GM18511 (cell line): ENCODE results near the gene TXNDC12.
"Not testable (repeated sequence)": the region's sequence is repeated elsewhere in the genome, so short reads cannot be mapped to it uniquely, and the experiment has no call there.

Experiments used
- ATAC-seq: cut with Tn5 transposase; IDR thresholded peaks from one replicate; pipeline ENCODE4 v1.9.1; 2021; ENCODE audit warnings: mild to moderate bottlenecking, moderate library complexity; ENCODE audit not compliant: unreplicated experiment

TXNDC12 gene

DNA sequence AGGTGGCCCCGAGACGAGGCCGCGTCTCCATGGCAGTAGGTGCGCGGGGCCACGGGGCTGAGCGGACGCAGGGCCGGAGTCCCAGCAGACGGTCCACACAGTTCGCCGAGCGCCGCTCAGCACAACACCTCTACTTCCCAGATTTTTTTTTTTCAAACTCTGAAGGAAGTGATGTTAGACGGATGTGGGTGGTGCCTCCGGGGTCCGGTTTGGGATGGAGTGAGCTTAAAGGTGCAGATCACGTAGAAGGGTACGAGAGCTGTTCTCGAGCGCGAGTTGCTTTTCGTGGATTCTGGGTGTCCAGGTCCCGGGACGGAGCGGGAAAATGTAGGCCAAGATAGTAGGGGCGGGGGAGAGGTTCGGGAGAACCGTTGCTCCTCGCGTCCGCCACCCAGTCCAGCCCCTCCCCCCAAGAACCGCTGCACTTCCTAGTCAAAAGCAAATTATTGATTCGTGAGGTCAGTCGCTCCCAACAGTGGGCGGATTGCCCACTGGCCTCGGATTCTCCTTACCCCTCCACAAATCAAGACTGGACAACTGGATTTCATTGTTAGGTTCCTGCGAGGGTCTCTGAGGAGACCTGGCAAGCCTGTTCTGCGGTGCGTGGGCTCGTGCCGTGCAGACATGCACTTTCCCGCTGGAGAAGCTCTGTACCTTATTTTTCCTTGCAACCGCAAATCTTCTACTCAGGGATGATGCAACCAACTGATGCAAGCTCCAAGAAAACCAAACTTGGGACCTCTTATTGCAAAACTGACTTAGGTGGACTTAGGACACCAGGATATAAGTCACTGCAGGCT lies at the start of gene TXNDC12:
Gene TXNDC12 (minus strand): TSS at position 126 of the 800 bp plus-strand sequence. CDS start 95 bp downstream, at position 31.
- ATAC-seq: peak; percentile 56

DNA sequence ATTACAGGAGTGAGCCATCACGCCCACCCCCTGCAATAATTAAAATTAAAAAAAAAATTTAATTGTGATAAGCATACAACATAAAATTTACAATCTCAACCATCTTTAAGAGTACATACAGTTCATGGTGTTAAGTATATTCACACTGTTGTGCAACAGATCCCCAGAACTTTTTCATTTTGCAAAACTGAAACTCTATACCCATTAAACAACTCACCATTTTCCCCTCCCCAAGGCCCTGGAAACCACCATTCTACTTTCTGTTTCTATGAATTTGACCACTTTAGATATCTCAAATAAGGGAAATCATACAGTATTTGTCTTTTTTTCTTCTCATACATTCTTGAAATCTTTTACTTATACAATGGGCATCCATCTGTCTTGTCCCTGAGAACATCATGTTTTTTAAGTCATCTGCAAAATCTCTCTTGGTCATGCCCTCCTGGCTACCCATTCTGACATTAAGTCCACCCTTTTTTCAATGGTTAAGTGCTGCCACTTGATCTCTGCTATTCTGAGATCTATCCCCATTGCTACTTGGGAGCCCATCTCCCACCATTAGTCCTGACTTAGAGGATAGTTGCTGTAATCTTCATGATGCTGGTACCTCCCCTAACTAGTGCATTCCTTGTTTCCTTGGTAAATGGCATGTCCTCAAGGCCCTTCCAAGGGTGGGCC lies 47.5 kb upstream of the TXNDC12 start:
- ATAC-seq: peak; percentile 75

DNA sequence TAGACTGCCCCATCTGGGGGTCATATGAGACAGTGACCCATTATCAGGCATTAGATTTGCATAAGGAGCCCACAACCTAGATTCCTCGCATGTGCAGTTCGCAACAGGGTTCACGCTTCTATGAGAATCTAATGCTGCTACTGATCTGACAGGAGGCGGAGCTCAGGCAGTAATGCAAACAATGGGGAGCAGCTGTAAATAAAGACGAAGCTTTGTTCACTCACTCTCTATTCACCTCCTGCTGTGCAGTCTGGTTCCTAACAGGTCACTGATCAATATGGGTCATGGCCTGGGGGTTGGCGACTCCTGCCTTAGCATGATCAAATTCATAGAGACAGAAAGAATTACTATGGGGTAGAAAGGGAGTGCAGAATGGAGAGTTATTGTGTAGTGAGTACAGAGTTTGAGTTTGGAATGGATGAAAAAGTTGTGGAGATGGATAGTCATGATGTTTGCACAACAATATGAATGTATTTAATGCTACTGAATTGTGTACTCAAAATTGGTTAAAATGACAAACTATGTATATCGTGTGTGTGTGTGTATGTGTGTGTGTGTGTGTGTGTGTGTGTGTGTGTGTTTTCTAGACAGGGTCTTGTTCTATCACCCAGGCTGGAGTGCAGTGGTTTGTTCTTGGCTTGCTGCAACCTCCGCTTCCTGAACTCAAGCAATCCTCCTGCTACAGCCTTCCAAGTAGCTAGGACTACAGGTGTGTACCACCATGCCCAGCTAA lies 43.3 kb upstream of the TXNDC12 start:
- no peak for ATAC-seq

DNA sequence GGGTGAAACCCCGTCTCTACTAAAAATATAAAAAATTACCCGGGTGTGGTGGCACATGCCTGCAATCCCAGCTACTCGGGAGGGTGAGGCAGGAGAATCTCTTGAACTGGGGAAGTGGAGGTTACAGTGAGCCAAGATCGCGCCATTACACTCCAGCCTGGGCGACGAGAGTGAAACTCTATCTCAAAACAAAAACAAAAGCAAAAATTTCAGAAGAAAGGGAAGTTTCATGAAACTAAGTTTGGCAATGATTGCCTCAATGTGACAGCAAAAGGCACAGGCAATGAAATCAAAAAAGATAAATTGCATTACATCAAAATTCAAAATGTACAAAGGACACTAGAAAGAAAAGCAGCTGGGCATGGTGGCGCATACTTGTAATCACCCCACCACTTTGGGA lies 41.2 kb upstream of the TXNDC12 start:
- no peak for ATAC-seq

DNA sequence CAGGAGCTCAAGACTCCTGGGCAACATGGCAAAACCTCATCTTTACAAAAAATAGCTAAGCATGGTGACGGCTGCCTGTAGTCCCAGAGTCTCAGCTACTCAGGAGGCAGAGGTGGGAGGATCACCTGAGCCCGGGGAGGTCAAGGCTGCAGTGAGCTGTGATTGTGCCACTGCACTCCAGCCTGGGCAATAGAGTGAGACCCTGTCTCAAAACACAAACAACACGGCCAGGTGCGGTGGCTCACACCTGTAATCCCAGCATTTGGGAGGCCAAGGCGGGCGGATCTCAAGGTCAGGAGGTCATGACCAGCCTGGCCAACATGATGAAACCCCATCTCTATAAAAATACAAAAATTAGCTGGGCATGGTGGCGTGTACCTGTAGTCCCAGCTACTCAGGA lies 39.3 kb upstream of the TXNDC12 start:
- ATAC-seq: not testable (repeated sequence)

DNA sequence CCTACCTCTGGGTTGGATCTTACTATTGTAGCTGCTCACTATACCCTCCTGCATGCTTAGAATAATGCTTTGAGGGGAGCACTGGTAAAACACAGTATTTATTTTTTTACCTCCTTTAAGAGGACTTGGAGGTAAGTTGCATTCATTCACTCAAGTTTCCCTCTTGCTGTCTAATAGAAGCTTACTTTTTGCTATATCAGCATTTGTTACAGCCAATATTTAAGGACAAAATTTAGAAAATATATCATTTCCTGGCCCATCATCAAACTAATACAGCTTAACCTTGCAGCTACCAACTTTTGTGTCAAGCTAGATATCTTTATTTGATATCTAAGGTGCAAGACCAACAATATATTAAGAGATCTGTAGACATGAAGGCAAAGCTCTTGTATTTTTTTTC lies 32.9 kb upstream of the TXNDC12 start:
- not testable (repeated sequence) for ATAC-seq

DNA sequence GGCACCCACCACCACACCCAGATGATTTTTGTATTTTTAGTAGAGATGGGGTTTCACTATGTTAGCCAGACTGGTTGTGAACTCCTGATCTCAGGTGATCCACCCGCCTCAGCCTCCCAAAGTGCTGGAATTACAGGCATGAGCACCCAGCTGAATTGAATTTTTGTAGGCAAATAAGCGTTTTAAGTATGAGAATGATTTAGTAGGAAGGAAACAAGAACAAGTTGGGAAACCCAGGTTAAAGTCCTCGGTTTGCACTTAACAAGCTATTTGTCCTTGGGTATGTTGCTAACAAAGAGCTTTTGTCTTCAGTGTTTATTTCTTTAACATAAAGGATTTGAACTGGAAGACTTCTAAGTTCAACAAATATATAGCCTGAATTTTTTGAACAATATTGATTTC lies 25.0 kb upstream of the TXNDC12 start:
- ATAC-seq: no peak

DNA sequence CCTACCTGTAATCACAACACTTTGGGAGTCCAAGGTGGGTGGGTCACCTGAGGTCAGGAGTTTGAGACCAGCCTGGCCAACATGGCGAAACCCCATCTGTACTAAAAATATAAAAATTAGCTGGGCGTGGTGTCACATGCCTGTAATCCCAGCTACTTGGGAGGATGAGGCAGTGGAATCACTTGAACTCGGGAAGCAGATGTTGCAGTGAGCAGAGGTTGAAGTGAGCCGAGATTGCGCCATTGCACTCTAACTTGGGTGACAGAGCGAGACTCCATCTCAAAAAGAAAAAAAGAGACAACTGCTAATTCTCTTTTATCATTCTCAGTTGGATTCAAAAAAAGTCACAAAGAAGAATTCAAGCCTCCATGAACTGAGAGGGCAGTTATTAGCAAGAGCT lies 22.3 kb upstream of the TXNDC12 start:
- ATAC-seq: not testable (repeated sequence)

DNA sequence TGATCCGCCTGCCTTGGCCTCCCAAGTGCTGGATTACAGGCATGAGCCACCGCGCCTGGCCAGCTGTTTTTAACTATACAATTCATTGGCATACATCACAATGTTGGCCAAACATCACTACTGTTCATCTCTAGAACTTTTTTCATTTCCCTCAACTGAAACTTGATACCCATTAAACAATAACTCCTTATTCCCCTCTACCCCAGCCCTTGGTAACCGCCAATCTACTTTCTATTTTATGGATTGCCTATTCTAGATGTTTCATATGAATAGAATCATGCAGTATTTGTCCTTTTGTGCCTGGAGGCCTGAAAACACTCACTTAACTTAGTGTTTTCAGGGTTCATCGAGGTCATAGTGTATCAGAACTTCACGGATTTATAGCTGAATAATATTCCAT lies 17.3 kb upstream of the TXNDC12 start:
- no peak for ATAC-seq

DNA sequence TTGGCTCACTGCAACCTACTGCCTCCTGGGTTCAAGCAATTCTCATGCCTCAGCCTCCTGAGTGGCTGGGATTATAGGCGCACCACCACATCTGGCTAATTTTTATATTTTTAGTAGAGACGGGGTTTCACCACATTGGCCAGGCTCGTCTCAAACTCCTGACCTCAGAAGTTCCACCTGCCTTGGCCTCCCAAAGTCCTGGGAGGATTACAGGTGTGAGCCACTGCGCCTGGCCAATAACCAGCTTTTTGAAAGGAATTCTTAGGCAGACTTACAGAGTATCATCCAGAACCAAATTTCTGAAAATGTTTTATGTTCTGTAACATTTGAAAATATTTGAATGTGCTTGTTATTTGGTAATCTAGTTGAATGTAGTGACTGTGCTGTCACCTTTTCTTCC lies 15.7 kb upstream of the TXNDC12 start:
- ATAC-seq: no peak

DNA sequence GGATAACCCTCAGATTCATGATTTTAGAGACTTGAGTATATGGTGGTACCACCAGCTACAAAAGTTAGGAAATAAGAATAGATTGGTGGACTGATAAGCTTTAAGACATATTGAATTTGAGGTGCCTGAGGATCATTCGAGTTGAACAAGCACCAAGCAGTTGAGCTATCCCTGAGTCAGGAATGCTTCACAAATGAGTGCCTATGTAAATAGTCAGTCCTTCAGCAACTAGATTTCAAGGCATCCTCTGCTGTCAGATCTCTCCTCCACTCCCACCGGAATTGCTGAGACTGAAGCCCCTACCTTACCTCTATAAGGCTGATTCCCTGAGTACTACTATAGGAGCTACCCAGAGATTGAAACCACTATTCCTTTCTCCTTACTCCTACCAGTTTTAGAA lies 8.2 kb upstream of the TXNDC12 start:
- ATAC-seq: no peak

DNA sequence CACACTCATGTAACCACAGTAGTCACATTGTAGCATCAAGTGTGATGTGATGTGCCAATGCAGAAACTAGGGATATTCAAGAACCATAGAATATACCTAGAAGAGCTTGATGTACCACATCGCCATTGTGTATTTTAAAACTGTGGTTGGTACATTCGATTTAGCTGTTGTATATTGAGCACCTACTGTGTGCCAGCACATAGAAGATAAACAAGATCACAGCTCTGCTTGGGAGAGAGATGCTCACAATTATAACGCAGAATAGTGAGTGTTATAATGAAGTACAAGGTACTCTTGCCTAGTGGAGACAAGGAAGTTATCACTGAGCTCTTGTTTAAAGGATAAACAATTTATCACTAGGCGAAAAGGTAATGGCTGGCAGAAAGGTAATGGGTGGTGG lies 5.8 kb upstream of the TXNDC12 start:
- no peak for ATAC-seq

DNA sequence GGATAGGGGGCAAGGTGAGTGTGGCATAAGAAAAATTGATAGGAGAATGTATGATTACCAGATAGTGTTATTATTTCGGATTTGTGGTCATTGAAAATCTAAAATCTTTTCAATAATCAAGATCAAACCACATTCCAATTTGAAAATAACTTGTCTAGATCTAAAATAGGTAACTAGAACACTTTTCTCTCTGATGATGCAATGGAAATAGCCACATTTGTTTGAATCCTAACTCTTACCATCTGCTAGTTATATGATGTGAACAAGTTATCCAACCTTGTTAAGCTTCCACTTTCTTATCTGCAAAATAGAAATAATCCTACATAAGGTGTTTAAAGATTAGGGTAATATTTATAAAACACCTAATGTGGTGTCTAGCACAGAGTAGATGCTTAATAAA lies 4.9 kb upstream of the TXNDC12 start:
- ATAC-seq: no peak

DNA sequence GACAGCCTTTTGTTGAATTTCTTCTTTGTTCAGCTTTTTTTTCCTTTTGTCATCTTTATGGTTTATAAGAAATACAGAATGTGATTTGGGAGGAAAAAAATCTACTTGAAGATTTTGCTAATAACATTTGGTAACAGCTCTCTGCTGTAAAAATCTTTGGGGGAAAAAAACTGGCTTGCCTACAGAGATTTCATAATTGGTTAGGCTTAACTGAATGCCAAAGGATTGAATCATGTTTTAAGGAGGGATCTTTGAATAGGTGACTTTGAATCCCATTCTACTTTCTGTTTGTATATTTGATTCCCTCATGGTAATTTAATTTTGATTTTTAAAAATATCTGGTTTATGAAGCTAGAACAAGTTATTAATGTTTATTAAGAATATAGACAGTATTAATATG lies 4.3 kb upstream of the TXNDC12 start:
- ATAC-seq: no peak

DNA sequence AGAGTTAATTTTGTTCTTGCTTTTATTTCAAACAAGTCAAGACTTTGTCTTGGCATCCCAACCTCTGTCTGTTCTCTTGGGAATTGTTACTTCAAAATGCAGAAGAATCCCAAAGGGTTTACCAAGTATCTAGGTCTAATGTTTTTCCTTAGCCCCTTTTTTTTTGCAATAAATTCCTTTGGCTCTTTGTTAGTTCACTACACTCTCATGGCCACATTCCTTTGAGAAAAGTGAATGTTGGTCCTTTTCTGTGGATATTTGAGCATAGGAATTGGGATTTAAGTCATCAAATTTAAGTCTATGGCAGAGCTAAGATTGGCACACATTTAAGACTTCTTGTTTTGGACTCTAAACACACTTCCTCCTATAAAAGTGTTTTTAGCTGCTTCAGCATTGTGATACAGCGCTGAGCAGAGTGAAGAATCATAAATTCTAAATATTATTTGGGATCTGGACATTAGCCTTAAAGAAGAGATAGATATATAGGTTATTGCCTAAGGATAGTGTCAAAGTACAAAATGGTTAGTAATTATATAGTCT lies 3.0 kb upstream of the TXNDC12 start:
- no peak for ATAC-seq

DNA sequence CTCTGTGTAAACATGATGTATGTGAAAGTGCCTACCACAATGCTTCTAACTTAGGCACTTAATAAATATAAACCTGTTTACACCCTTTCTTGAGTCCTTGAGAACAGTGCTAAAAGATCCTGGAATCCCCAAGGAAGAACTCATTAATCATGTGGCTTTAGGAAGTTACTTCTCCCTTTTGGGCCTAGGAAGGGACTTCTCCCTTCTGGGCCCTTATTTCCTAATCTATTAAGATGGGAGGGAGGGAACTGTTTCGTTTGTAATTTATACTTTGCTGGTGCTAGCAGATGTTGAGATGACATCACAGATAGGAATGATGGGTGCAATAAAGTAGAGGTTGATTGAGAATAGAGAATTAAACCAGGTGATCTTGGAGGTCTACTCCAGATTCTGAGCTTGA lies 2.3 kb upstream of the TXNDC12 start:
- no peak for ATAC-seq

DNA sequence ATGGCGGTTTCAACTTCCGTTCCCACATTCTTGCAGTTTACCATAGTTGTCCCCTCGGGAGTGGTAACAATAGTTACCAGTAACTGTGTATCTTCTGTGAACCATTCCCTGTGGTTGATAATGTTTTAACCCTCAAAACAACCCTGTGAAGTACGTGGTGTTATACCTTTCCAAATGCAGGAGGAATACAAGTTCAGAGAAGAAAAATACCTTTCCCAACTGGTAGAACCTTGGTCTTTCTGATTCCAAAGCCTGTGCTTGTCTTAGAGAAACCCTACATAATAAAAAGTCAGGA lies 1.9 kb upstream of the TXNDC12 start:
- ATAC-seq: no peak

DNA sequence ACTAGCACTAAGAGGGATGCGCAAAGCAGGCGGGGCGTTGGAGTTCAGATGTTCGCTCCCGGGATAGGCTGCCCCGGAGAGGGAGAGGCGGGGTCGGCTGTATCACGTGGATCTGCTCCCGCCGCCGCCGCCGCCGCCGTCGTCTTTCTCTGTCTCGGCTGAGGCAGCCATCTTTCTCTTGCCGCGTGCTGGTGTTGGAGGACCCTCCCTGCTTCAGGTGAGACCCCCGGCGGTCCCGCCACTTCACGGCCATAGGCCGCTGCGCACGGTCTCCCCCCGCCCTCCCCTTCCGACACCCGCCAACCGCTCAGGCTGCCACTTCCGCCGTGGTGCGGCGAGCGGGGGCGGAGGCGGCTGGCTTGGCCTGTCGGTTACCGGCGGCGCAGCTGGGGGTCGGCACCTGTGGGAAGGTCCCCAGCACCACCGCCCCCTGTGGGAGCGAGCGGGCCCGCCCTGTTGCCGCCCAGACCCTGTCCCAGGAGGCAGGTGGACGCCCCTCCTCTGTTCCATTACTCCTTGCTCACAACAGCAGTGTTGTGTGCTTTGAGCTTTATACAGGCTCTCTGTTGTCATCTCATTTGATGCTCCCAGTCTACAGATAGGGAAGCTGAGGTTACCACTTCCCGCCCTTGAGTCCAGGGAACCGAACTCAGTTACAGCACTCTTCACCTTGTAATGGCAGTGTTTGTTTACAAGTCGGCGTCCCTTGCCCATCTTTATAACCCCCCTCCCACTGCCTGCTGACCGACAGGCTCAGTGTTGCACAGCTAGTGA lies 1.4 kb upstream of the TXNDC12 start, which contains the start of gene BTF3L4:
Gene BTF3L4 (plus strand): TSS at position 133 of the 774 bp plus-strand sequence. CDS start 3,553 bp downstream, outside the sequence.
- peak; percentile 78 for ATAC-seq

DNA sequence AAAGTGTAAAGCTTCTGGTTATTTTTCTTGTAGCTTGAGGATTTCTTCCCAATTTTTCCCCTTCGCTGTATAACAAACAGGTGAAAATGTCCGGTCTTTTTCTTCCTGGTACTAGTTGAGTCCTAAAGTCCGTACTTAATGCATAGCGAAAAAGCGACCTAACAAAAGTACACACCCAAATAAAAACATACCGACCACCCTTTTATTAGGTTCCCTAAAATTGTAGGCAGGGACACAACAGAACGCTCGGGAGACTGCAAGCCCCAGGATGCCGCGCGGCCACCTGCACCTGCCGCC lies 823 bp upstream of the TXNDC12 start:
- no peak for ATAC-seq

DNA sequence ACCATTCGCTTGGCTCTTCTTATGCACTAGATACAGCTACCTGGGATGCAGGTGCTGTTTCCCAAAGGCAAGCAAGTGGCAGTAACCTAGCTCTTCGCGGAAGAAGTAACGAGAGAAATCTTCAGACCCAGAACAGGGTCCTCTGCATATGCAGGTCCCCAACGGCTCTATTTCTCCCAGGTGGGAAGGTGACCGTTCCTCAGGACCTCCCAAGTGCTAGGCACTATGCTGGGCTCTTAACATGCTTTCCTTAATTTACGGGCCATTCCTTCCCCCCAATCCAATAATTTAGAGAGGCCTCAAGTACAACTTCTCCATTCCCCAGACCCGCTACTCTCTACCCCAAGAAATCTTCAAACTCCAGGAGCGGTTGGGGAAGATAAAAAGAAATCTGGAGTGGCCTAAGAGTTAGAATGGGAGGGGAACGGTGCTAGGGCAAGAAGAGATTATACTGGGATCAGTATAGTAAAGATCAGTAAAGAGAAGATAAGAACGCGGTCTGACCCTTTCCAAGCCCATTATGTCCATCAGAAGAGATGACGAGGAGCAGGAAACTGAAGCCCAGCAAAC lies 410 bp downstream of the TXNDC12 start:
- ATAC-seq: no peak

DNA sequence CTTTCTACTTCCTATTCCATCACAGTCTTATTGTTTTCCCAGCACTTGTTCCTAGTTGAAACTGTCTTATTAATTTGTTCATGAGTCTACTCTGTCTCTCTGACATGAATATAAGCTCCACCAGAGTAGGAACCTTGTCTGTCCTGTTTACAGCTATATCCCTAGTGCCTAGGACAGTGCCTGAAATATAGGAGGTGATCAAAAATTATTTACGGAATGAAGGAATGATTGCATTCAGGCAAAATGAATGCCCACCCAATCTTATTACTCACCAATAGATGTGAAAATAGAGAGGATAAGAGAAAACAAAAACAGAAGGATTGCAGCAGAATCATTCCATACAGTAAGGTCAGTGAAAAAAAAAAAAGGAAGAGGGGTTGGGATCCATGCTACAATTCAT lies 1.1 kb downstream of the TXNDC12 start:
- no peak for ATAC-seq
